H4 (cell line): ENCODE data around the gene DENND1A. TPM values are rescaled to one million over a fixed set of nuclear protein-coding genes. Genes with fewer than 3 reads are reported as not detected.
"Not testable (repeated sequence)": the region's sequence is repeated elsewhere in the genome, so short reads cannot be mapped to it uniquely, and the experiment has no call there.

Experiments
- DNase-seq: peaks from one replicate; pipeline ENCODE4 v3.0.0-alpha.2; 2015; ENCODE audit warnings: low spot score
- total RNA-seq: library from RNA; depleted of rRNA; stranded (reverse); fragments of >200 nt; shearing (Covaris generic); gene quantifications from 2 replicates; pipeline ENCODE4 v1.2.3, GENCODE V29; 2014

DENND1A gene
- total RNA-seq, 1 experiment from 2014 or later = 9.5 TPM

- no peak for DNase-seq
These were observed 18.4 kb upstream of the DENND1A start for GRCh38 chr9:123948286-123948685.

- DNase-seq = no peak
These were observed 17.4 kb upstream of the DENND1A start for GRCh38 chr9:123947326-123947725.

- DNase-seq = no peak
These were observed 16.3 kb upstream of the DENND1A start for GRCh38 chr9:123946101-123946821.

GRCh38 chr9:123945532-123945931 is 15.6 kb upstream of the DENND1A start:
- no peak for DNase-seq

- not testable (repeated sequence) for DNase-seq
These were observed 14.5 kb upstream of the DENND1A start for GRCh38 chr9:123944464-123944863.

- DNase-seq = no peak
These were observed 13.7 kb upstream of the DENND1A start for GRCh38 chr9:123943671-123944070.

GRCh38 chr9:123942542-123942941 is 12.6 kb upstream of the DENND1A start:
- no peak for DNase-seq

- DNase-seq = no peak
These were observed 11.7 kb upstream of the DENND1A start for GRCh38 chr9:123941524-123942070.

GRCh38 chr9:123940721-123941523 is 11.0 kb upstream of the DENND1A start:
- no peak for DNase-seq

- no peak for DNase-seq
These were observed 8.5 kb upstream of the DENND1A start for GRCh38 chr9:123938401-123938800.

- not testable (repeated sequence) for DNase-seq
These were observed 6.6 kb upstream of the DENND1A start for GRCh38 chr9:123936575-123936974.

- DNase-seq = peak; percentile 75
These were observed 3.7 kb upstream of the DENND1A start for GRCh38 chr9:123933440-123934212.

GRCh38 chr9:123929177-123929869 is 603 bp downstream of the DENND1A start:
- no peak for DNase-seq

GRCh38 chr9:123928533-123929176 is 1.3 kb downstream of the DENND1A start:
- no peak for DNase-seq

- DNase-seq = no peak
These were observed 2.0 kb downstream of the DENND1A start for GRCh38 chr9:123927625-123928532.

GRCh38 chr9:123926941-123927340 is 3.0 kb downstream of the DENND1A start:
- DNase-seq = no peak

- DNase-seq = no peak
These were observed 4.1 kb downstream of the DENND1A start for GRCh38 chr9:123925819-123926218.

GRCh38 chr9:123925161-123925560 is 4.8 kb downstream of the DENND1A start:
- no peak for DNase-seq

GRCh38 chr9:123924727-123925126 is 5.2 kb downstream of the DENND1A start:
- DNase-seq = no peak

- DNase-seq = no peak
These were observed 6.0 kb downstream of the DENND1A start for GRCh38 chr9:123923884-123924283.
